Peyer's patch (tissue), 4 donors: ENCODE results near the gene PDZD2.

Experiments
- CTCF ChIP-seq, 6 experiments: fragments of 450-650 bp in 4 of 6; fragments of 200-600 bp in 2 of 6; sonication (generic) in 1 of 6; IDR thresholded peaks; one replicate each; pipeline ENCODE4 v1.5.1; 2017 to 2019; ENCODE audit warnings: antibody characterized with exemption in 6 of 6, mild to moderate bottlenecking in 3 of 6, moderate library complexity in 1 of 6
- POLR2A ChIP-seq, 2 donors: fragments of 450-650 bp; IDR thresholded peaks; one replicate each; pipeline ENCODE4 v1.5.1; 2017; ENCODE audit warnings: antibody characterized with exemption in 2 of 2, mild to moderate bottlenecking in 2 of 2, moderate library complexity in 2 of 2

GRCh38 chr5:32027093-32027716 is 388.3 kb downstream of the PDZD2 start:
- TF ChIP-seq POLR2A (IDR thresholded peaks at IDR 0.05) (no peak), CTCF (IDR thresholded peaks at IDR 0.05) (no peak)
